ENCODE results near the gene TMEM81. TPM values are rescaled to one million over a fixed set of nuclear protein-coding genes. Genes with fewer than 3 reads are reported as not detected.

Gene TMEM81
- polyA plus RNA-seq, 1 donor (not counting 4 experiments of a cell fraction or from before 2014, with no cell fraction given), result 1.4 TPM

DNA sequence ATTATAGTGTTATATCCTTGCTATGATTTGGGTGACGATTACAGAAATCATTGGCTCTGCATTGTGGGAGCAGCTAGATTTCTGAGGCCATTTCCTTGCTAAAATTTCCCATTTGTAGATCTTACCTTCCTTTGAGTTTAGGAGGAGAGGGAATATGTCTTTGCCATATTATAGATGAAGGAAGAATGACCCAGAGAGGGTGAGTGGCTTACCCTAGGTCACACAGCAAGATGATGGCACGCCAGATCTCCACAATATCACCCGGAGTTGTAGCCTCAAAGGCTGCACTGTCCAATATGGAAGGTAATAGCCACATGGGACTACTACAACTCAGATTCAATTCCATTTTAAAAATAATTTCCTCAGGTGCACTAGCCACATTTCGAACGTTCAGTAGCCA, 31.0 kb downstream of the TMEM81 start:
- no peaks in the 10 kb centered on the region for H3K9me3 ChIP-seq (ENCODE audit: control insufficient read depth, low read depth, low read length)
- FAIRE-seq (no peak), DNase-seq (ENCODE audit: low read depth, low spot score) (no peak)
- H3K4me1 ChIP-seq (ENCODE audit: control insufficient read depth, extremely low read depth, insufficient read depth, low read length), result no peaks in the 10 kb centered on the region
- no peaks in the 10 kb centered on the region for H3K79me2 ChIP-seq (ENCODE audit: control insufficient read depth, insufficient read depth, low read length)
- H4K20me1 ChIP-seq (ENCODE audit: control insufficient read depth, extremely low read depth, insufficient read depth, low read length), result no peaks in the 10 kb centered on the region
- dilution Hi-C loops (cut with MboI; ENCODE audit: extremely low pct_ligation_motif_present, low sequenced_read_pairs), result no loop called here
- H3K9ac ChIP-seq (ENCODE audit: control insufficient read depth, extremely low read depth, insufficient read depth, low read length), result no peak overlapping the region
- no peak for TF ChIP-seq EZH2 (IDR thresholded peaks at IDR 0.05; ENCODE audit: low read length)
- TF ChIP-seq, protein P1, sequence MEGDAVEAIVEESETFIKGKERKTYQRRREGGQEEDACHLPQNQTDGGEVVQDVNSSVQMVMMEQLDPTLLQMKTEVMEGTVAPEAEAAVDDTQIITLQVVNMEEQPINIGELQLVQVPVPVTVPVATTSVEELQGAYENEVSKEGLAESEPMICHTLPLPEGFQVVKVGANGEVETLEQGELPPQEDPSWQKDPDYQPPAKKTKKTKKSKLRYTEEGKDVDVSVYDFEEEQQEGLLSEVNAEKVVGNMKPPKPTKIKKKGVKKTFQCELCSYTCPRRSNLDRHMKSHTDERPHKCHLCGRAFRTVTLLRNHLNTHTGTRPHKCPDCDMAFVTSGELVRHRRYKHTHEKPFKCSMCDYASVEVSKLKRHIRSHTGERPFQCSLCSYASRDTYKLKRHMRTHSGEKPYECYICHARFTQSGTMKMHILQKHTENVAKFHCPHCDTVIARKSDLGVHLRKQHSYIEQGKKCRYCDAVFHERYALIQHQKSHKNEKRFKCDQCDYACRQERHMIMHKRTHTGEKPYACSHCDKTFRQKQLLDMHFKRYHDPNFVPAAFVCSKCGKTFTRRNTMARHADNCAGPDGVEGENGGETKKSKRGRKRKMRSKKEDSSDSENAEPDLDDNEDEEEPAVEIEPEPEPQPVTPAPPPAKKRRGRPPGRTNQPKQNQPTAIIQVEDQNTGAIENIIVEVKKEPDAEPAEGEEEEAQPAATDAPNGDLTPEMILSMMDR (optimal IDR thresholded peaks at IDR 0.05 in 1 of 3, IDR thresholded peaks at IDR 0.05 in 1 of 3, conservative IDR thresholded peaks at IDR 0.05 in 1 of 3; ENCODE audit: extremely low read depth in 1 of 3, insufficient read depth in 2 of 3, low read length in 3 of 3), result no peak
- H2AFZ ChIP-seq (ENCODE audit: control insufficient read depth, low read length), result no peak overlapping the region
- H3K27ac ChIP-seq (ENCODE audit: control insufficient read depth, insufficient read depth, low read length), result no peak overlapping the region
- H3K36me3 ChIP-seq (ENCODE audit: control insufficient read depth in 2 of 2, extremely low read depth in 1 of 2, insufficient read depth in 2 of 2, low read length in 2 of 2), result no peaks in the 10 kb centered on the region
- no peaks in the 10 kb centered on the region for H3K9me1 ChIP-seq (ENCODE audit: control insufficient read depth, extremely low read depth, insufficient read depth, low read length)
- H3K4me2 ChIP-seq (ENCODE audit: control insufficient read depth, extremely low read depth, insufficient read depth, low read depth, low read length), result no peak overlapping the region
- no peak overlapping the region for H3K4me3 ChIP-seq (ENCODE audit: control insufficient read depth in 2 of 3, extremely low read depth in 1 of 3, insufficient read depth in 2 of 3, low read depth in 1 of 3, low read length in 3 of 3)
- H3K27me3 ChIP-seq (ENCODE audit: control insufficient read depth, extremely low read depth, insufficient read depth, low read length), result peaks cover 29% of the 10 kb centered on the region

DNA sequence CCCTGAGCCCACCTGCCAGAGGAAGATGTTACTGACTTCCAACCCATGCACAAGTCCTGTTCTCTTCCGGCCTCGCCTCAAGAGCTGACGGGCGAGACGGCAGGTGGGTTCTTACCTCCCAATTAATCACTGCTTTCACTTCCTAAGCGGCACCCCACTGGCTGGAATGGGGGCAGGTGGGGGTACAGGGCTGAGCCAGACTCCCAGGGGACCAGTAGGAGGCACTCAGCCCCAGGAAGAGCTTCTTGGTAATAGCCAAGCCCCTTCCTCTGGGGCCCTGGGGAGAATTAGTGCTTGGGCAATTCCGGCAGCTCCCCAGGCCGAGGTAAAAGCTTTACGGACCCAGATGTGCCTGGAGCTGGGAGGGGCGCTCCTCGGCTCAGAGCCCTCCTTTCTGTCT, 31.6 kb downstream of the TMEM81 start:
- Histone ChIP-seq H3K9me1 (ENCODE audit: control insufficient read depth, extremely low read depth, insufficient read depth, low read length) (no peaks in the 10 kb centered on the region), H2AFZ (ENCODE audit: control insufficient read depth, low read length) (no peak overlapping the region), H3K4me3 (ENCODE audit: control insufficient read depth in 2 of 3, extremely low read depth in 1 of 3, insufficient read depth in 2 of 3, low read depth in 1 of 3, low read length in 3 of 3) (no peak overlapping the region), H3K27me3 (ENCODE audit: control insufficient read depth, extremely low read depth, insufficient read depth, low read length) (peaks cover 30% of the 10 kb centered on the region), H3K36me3 (ENCODE audit: control insufficient read depth in 2 of 2, extremely low read depth in 1 of 2, insufficient read depth in 2 of 2, low read length in 2 of 2) (no peaks in the 10 kb centered on the region), H3K79me2 (ENCODE audit: control insufficient read depth, insufficient read depth, low read length) (no peaks in the 10 kb centered on the region), H3K27ac (ENCODE audit: control insufficient read depth, insufficient read depth, low read length) (no peak overlapping the region), H3K4me2 (ENCODE audit: control insufficient read depth, extremely low read depth, insufficient read depth, low read depth, low read length) (no peak overlapping the region), H3K9me3 (ENCODE audit: control insufficient read depth, low read depth, low read length) (no peaks in the 10 kb centered on the region), H3K4me1 (ENCODE audit: control insufficient read depth, extremely low read depth, insufficient read depth, low read length) (no peaks in the 10 kb centered on the region), H4K20me1 (ENCODE audit: control insufficient read depth, extremely low read depth, insufficient read depth, low read length) (no peaks in the 10 kb centered on the region), H3K9ac (ENCODE audit: control insufficient read depth, extremely low read depth, insufficient read depth, low read length) (no peak overlapping the region)
- FAIRE-seq, result no peak
- DNase-seq (ENCODE audit: low read depth, low spot score), result no peak
- dilution Hi-C loops (cut with MboI; ENCODE audit: extremely low pct_ligation_motif_present, low sequenced_read_pairs), result no loop called here
- TF ChIP-seq EZH2 (IDR thresholded peaks at IDR 0.05; ENCODE audit: low read length), result no peak
- TF ChIP-seq, protein P1 (optimal IDR thresholded peaks at IDR 0.05 in 1 of 3, IDR thresholded peaks at IDR 0.05 in 1 of 3, conservative IDR thresholded peaks at IDR 0.05 in 1 of 3; ENCODE audit: extremely low read depth in 1 of 3, insufficient read depth in 2 of 3, low read length in 3 of 3), result no peak

All from keratinocyte (primary cell).